Stimulated activated CD8-positive, alpha-beta memory T cell treated with anti-CD3 and anti-CD28 coated beads, Interleukin-2, amount 100 ng/mL, for 48 hours (primary cell): ENCODE data around the gene IDH3A.

Experiments used
- DNase-seq, 2 donors: peaks; one replicate each; pipeline ENCODE4 v3.0.0-alpha.2; 2020; ENCODE audit warnings: low read depth in 2 of 2

The IDH3A gene

DNA sequence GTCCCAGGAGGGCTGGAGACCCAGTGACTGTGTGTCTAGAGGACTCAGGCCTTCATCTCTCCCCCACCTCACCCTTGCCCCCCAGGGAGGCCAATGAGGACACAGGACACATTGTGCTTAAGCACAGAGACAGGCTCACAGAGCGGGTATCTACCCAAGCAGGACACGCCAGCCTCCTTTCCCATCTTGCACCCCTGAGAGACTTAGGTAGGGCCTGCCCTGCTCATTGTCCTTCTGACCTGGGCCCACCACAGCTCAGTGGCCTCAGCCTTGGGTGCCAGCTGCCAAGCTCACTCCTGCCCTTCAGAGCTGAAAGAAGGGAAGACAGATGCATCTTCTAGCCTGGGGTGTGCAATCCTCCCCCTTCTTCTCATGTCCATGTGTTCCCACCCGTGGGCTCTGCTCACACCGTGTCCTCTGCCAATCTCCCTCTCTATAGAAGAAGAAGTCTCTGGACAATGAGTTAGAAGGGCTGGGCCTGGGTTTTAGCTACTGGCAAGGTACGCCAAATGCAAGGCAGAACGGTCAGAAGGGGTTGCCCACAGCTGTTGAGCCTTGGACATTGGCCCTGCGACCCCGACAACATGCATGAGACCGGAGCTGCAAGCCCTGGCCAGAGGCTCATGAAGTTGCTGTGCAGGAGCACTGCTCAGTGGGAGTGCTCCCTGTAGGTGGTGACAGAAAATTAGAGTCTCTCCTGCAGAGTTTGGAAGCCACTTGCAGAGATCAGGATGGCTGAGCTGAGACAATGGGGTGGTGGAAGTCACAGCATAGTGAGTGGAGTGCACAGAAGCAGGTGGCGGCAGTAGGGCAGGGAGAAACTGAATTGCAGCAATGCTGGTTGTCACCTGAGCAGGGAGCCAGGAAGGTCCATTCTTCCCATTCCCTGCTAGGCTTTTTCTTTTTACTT, 52.4 kb downstream of the IDH3A start:
- no peak for DNase-seq

DNA sequence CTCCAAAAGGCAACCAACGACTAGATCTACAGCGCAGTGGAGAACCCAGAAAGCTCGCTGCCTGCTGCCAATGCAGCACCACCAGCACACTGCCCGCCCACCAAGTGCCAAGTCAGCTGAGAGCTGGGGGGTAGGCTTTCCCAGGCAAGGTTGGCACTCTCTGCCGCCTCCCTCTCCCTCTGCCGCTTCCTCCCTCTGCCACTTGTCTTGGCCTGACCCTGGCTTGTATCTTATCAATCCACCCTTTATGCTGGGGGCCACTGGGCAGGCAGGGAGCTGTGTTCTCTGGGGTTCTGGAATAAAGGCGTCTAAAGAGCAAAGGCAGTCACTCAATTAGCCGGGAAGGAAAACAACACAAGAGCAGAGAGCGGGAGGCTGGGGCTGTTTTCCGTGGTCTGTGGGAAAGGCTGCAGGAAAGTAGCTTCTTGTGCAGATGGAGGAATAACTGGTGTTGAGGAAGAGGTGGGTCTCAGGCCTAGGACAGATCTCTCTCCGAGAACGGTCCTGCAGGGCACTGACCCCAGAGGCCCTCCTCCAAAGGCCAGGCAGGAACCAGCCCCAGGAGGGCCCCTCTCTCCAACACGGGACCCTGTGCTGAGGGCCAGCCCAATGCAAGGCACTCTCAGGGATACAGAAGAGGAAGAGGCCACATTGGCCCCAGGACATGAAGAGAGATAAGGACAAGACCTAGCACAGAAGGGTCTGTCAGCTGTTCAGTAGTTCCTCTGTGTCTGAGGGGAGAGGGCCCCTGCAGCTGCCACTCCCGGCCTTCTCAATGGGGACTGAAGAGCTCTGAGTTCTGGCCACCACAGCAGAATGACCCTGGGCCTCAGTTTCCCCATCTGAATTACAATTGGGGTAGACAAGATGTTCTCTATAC, 54.4 kb downstream of the IDH3A start:
- no peak for DNase-seq

DNA sequence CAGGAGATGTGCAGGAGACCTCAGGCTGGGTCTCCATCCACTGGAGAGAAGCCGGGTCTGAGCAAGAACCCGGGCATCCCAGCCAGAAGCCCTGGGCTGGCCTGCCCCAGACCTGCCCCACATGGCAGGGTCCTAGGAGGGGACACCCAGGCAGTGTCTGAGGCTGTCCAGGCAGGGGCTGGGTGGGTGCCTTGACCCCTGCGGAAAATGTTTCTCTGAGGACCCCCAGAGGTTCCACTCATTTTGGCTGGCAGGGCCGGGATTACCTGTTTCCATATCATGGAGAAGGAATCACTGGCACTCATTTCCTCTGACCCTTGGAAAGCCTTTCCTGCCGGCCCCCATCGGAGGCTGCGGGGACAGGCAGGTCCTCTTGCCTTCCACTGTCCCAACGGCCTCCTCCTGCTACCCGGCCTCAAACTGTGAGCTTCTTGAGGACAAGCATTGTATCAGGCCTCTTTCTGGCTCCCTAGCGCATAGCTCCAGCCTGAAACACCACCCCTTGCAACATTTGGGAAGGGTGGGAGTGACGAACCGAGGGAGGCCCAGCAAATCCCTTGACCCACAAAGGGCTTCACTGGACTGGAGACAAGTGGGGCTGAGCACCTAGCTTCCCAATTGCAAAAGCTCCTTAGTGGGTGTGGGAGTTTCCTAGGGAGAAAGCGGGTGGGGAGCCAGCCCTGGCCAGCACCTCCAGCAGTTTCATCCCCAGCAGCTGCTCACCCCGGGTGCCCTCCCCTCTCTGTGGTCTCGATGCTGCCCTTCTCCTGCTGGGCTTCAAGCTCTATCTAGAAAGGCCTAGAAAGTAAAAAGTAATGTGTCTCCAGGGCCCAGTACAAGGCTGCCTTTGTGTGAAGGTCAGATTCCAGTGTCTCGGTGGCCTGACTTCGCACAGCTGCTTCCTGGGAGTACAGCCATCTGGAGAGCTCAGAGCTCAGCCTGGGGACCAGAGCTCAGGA, 55.5 kb downstream of the IDH3A start:
- no peak for DNase-seq

DNA sequence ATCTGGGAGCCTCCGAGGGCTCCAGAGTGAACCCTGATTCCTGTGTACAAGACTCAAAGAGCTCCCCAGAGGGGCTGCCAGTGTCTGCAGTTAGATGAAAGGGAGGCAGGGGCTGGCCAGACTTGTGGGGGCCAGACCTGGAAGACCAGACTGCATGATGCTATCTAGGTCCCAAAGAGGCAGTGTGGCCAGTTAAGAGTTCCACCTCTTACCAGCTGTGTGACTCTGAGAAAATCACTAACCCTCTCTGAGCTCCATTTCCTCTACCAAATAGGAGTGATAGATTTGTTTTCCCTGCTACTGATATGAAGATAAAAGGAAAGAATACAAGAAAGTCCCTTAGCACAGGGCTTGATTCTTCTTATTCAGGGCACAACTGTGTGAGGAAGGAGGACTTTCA, 56.2 kb downstream of the IDH3A start:
- no peak for DNase-seq

DNA sequence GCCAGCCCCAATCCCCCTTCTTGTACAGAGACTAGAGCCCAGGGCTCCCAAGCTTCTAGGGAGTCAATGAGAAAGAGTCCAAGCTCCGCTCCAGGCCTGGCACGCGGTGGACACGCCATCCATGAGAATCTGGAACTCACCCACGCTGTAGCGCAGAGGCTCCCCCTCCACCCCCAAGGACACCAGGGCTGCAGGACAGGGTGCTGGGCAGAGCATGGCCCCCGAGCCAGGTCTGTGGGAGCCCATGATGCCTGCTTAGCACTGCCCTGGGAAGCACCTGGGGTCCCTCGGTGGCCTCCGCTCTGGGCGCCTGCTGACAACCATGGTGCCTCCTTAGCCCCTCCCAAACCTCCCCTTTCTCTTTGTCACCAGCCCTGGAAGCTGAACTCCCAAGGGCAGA, 56.7 kb downstream of the IDH3A start:
- DNase-seq: no peak

DNA sequence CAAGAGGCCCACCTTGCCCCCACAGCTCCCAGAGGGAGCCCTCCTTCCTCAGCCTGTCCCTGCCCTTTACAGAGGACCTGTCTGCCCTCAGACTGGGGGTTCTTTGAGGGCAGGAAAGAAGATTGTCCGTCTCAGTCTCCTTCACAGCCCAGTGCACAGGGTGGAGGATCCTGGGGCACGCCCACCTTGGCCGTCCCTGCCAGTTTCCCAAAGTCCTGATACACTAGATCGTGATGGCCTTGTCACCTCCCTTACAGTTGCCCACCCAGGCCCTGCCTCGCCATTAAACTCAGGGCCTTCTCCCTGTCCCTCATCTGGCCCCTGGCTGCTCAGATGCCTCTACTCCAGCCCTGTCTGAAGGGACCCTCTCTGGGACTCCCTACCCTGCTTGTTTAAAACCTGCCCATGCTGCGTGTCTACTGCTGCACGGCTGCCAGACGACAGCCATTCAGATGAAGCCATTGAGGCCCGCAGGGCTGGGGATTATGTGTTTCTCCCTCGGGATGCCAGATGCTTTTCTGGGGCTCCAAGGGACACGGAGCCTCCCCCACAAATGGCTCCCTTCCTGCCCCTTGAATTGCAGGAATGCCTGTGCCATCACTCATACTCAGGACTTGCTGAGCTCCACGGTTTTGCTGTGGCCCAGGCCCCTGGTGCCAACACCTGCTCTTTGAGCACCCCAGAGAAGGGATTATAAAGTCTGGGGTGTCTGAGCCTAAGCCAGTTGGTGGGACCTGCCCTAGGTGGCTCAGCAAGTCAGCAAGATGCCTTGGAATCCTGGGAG, 57.4 kb downstream of the IDH3A start:
- DNase-seq: no peak

GRCh38 chr15:78207110-78207458, 57.9 kb downstream of the IDH3A start:
- DNase-seq: no peak

- no peak for DNase-seq
These were observed 58.6 kb downstream of the IDH3A start for GRCh38 chr15:78207641-78208340.

GRCh38 chr15:78208341-78208844, 59.2 kb downstream of the IDH3A start:
- DNase-seq: no peak

DNA sequence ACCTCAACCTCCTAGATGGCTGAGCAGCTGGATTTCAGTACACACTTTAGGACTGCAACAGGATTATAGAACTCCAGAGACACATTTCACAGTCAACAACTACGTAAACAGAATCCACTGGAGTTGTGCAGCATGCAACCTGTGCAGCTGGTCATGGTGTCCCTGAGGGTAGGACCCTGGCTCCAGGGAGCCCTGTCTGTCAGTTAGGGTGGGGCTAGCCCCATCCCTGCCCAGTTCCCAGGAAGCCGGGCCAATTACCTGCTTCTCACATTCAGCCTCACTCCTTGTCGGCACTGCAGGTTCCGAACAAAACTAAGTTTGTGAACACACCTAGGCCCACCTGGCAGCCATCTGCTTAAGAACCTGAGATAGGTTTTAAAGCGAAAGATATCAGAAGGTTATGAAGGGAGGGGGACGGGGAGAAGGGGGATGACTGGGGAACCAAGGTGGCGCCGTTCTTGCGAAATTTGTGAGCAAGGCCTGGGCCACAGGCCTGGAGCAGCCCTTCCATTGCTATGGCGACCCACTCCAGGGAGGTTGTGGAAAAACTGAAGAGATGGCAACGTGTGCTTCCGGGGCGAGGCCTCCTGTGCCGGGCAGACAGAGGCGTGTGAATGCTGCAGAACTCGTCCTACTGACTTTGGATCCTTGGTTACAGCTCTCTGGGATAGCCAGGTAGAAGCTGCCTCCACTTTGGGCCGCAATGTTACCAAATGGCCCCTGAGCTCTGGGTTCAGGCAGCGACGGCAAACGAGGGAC, 59.9 kb downstream of the IDH3A start:
- DNase-seq: no peak

DNA sequence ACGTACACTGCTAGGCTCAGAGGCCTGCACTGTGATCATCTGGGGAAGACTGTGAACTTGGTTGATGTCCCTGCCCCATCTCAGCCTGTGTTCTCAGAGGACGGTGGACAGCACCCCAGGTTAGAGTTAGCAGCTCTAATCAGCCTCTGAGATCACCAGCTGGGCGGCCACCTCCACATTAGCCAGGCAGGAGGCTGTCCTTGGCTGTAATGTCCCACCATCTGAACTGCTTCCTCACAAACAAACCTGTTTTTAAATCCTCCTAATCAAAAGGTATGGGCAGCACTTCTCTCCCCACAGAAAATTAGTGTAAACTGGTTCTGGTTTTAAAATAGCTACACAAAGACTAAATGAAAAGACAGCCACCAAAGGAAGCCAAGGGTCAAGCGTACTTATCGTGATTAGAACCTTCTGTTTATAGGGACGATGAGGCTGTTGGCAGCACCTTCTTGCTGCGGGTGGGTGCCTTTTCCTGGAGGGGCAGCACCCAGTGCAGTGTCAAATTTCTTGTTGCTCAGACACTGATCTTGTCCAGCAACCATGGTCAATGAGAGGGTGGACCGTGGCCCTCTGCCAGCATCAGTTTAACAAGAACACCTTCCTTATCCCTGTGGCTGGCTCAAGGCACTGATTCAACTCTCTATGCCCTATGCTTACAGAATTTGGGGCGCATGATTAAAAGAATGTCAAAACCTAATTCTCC, 60.6 kb downstream of the IDH3A start:
- DNase-seq: no peak

GRCh38 chr15:78210349-78210717, 61.2 kb downstream of the IDH3A start:
- no peak for DNase-seq

GRCh38 chr15:78211189-78211921, 62.2 kb downstream of the IDH3A start:
- DNase-seq: no peak

- no peak for DNase-seq
These were observed 62.8 kb downstream of the IDH3A start for GRCh38 chr15:78212008-78212407.

DNA sequence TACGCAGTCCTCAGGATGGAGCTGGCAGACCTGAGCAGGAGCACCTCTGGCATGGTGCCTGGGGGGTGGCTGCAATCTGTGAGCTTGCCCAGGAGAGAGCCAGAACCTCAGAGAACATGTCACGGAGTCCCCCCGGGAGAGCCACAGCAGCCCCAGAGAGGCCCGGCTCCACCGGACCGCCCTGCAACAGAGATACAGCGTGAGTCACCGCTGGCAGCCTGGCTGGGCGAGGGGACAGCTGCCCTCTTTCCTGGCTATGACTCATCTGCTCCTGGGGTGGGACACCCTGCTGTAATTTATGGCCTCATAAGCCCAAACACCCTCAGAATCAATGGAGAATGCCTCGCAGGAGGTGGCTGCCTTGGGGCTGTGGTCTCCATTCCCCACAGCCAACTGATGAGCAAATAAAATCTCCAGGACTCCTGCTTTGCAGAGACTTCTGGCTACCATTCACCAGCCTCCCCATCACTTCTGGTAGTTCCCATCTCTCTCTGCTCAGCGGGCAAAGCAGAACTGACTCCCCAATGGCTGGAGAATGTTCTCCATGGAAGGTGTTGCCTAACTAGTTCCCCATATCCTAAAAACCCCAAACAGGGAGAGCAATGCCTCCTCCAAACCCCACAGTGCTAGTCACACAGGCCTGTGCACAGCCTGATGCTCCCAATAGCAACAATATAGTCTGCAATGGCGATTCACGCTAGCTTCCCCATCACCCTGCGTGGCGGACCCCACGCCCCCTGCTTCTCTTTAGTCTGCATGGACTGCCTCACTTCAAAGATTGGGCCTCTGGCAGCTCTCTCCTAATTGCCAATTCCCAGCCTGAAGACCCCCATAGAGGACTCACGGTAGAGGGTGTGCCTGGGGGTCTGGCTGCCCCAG, 63.6 kb downstream of the IDH3A start:
- no peak for DNase-seq

DNA sequence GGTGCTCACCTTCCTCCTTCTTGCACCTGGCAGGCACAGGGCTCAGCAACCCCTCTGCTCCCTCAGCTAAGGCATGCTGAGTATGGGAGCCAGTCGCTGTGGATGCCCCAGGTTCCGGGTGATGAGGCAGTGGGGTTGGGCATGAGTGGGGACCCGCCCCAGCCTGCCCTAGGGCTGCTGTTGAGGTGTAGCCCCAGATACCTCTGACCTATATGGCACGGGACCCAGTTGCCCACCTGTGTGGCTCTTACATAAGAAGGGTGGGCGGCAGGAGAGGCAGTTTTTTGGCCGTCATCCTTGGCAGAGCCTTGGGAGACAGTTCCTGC, 64.2 kb downstream of the IDH3A start:
- no peak for DNase-seq

GRCh38 chr15:78213956-78214355, 64.8 kb downstream of the IDH3A start:
- no peak for DNase-seq
